ENCODE data around the gene TMEM154.

The TMEM154 gene

GRCh38 chr4:152616804-152617203 is 63.0 kb downstream of the TMEM154 start:
- TF ChIP-seq ZC3H10 (CRISPR knock-in tag; IDR thresholded peaks at IDR 0.05) = no peak
- TF ChIP-seq RARB (CRISPR knock-in tag; IDR thresholded peaks at IDR 0.05) = no peak
- no peak for TF ChIP-seq ZNF70 (CRISPR knock-in tag; IDR thresholded peaks at IDR 0.05)
- no peak for TF ChIP-seq PPARA (CRISPR knock-in tag; IDR thresholded peaks at IDR 0.05; ENCODE audit: borderline replicate concordance)
- no peak for TF ChIP-seq POU6F1 (CRISPR knock-in tag; IDR thresholded peaks at IDR 0.05; ENCODE audit: borderline replicate concordance, low read depth)
- TF ChIP-seq OSR1 (CRISPR knock-in tag; IDR thresholded peaks at IDR 0.05) = no peak
- TF ChIP-seq BACH2 (CRISPR knock-in tag; IDR thresholded peaks at IDR 0.05; ENCODE audit: borderline replicate concordance) = no peak
- no peak for TF ChIP-seq ZNF565 (CRISPR knock-in tag; conservative IDR thresholded peaks at IDR 0.05; ENCODE audit: low read depth)
- no peak for TF ChIP-seq SNAI2 (CRISPR knock-in tag; IDR thresholded peaks at IDR 0.05)
- ATAC-seq = no peak

DNA sequence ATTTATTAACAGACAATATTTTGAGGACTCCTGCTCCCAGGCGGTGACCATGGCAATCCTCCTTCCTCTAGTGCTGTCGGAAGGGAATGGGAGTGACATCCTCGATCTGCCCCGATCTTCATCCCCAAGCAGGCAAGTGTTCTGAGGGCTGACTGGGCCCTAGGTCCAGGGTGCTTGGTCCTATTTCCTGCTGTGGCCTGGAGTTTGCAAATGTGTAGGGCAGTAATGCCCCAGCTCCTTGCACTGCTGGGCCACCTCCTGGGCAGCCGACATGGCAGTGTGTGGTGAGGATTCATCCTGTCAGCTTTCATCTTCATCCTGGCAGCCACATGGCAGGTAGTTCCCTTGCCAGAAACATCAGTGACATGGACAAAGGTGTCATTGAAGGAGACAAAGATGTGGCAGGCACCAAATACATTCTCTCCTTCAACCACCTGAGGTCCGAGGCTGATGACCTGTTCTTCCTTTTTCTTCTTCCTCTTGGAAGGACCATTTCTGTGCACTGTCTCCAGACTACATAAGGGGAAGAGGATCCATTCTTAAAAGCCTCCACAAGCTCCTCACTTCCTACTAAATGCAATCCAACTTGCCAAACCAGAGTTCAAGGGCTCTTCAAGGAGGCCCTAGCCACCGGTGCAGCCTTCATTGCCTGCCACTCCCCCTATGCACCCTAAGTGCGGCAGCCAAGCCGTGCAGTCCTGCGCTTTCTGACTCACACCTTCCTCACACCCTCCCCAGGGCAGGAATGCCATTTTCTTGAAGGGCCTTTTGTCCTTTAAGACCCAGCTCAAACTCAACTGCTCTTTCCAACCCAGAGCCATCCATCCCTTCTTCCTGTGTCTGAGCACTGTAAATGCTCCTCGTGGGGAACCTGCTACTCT is 65.7 kb downstream of the TMEM154 start:
- no peak for ATAC-seq
- TF ChIP-seq RARB (CRISPR knock-in tag; IDR thresholded peaks at IDR 0.05) (no peak), PPARA (CRISPR knock-in tag; IDR thresholded peaks at IDR 0.05; ENCODE audit: borderline replicate concordance) (no peak), GLIS3 (CRISPR knock-in tag; IDR thresholded peaks at IDR 0.05) (no peak), CSDC2 (CRISPR knock-in tag; IDR thresholded peaks at IDR 0.05) (no peak), OSR1 (CRISPR knock-in tag; IDR thresholded peaks at IDR 0.05) (no peak), ZNF565 (CRISPR knock-in tag; conservative IDR thresholded peaks at IDR 0.05; ENCODE audit: low read depth) (no peak), BACH2 (CRISPR knock-in tag; IDR thresholded peaks at IDR 0.05; ENCODE audit: borderline replicate concordance) (no peak), TOX (CRISPR knock-in tag; IDR thresholded peaks at IDR 0.05; ENCODE audit: borderline replicate concordance) (no peak), ZNF70 (CRISPR knock-in tag; IDR thresholded peaks at IDR 0.05) (no peak), POU6F1 (CRISPR knock-in tag; IDR thresholded peaks at IDR 0.05; ENCODE audit: borderline replicate concordance, low read depth) (no peak), ZFP3 (CRISPR knock-in tag; IDR thresholded peaks at IDR 0.05) (no peak), ESRRG (CRISPR knock-in tag; IDR thresholded peaks at IDR 0.05) (no peak)
- TF ChIP-seq, protein P1, sequence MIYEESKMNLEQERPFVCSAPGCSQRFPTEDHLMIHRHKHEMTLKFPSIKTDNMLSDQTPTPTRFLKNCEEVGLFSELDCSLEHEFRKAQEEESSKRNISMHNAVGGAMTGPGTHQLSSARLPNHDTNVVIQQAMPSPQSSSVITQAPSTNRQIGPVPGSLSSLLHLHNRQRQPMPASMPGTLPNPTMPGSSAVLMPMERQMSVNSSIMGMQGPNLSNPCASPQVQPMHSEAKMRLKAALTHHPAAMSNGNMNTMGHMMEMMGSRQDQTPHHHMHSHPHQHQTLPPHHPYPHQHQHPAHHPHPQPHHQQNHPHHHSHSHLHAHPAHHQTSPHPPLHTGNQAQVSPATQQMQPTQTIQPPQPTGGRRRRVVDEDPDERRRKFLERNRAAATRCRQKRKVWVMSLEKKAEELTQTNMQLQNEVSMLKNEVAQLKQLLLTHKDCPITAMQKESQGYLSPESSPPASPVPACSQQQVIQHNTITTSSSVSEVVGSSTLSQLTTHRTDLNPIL (CRISPR knock-in tag; IDR thresholded peaks at IDR 0.05; ENCODE audit: low read depth) = no peak
- TF ChIP-seq, protein P2, sequence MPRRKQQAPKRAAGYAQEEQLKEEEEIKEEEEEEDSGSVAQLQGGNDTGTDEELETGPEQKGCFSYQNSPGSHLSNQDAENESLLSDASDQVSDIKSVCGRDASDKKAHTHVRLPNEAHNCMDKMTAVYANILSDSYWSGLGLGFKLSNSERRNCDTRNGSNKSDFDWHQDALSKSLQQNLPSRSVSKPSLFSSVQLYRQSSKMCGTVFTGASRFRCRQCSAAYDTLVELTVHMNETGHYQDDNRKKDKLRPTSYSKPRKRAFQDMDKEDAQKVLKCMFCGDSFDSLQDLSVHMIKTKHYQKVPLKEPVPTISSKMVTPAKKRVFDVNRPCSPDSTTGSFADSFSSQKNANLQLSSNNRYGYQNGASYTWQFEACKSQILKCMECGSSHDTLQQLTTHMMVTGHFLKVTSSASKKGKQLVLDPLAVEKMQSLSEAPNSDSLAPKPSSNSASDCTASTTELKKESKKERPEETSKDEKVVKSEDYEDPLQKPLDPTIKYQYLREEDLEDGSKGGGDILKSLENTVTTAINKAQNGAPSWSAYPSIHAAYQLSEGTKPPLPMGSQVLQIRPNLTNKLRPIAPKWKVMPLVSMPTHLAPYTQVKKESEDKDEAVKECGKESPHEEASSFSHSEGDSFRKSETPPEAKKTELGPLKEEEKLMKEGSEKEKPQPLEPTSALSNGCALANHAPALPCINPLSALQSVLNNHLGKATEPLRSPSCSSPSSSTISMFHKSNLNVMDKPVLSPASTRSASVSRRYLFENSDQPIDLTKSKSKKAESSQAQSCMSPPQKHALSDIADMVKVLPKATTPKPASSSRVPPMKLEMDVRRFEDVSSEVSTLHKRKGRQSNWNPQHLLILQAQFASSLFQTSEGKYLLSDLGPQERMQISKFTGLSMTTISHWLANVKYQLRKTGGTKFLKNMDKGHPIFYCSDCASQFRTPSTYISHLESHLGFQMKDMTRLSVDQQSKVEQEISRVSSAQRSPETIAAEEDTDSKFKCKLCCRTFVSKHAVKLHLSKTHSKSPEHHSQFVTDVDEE (CRISPR knock-in tag; IDR thresholded peaks at IDR 0.05) = no peak
- TF ChIP-seq, protein P3, sequence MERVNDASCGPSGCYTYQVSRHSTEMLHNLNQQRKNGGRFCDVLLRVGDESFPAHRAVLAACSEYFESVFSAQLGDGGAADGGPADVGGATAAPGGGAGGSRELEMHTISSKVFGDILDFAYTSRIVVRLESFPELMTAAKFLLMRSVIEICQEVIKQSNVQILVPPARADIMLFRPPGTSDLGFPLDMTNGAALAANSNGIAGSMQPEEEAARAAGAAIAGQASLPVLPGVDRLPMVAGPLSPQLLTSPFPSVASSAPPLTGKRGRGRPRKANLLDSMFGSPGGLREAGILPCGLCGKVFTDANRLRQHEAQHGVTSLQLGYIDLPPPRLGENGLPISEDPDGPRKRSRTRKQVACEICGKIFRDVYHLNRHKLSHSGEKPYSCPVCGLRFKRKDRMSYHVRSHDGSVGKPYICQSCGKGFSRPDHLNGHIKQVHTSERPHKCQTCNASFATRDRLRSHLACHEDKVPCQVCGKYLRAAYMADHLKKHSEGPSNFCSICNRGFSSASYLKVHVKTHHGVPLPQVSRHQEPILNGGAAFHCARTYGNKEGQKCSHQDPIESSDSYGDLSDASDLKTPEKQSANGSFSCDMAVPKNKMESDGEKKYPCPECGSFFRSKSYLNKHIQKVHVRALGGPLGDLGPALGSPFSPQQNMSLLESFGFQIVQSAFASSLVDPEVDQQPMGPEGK (CRISPR knock-in tag; IDR thresholded peaks at IDR 0.05; ENCODE audit: borderline replicate concordance) = no peak

GRCh38 chr4:152613351-152613750 is 66.4 kb downstream of the TMEM154 start:
- ATAC-seq = no peak
- TF ChIP-seq TCF4 (CRISPR knock-in tag; IDR thresholded peaks at IDR 0.05; ENCODE audit: borderline replicate concordance) = no peak
- no peak for TF ChIP-seq BACH2 (CRISPR knock-in tag; IDR thresholded peaks at IDR 0.05; ENCODE audit: borderline replicate concordance)
- no peak for TF ChIP-seq ARNTL (CRISPR knock-in tag; IDR thresholded peaks at IDR 0.05; ENCODE audit: borderline replicate concordance, low read depth)
- TF ChIP-seq ZFP3 (CRISPR knock-in tag; IDR thresholded peaks at IDR 0.05) = no peak
- TF ChIP-seq, protein P3 (CRISPR knock-in tag; IDR thresholded peaks at IDR 0.05; ENCODE audit: borderline replicate concordance) = no peak
- no peak for TF ChIP-seq SNAI2 (CRISPR knock-in tag; IDR thresholded peaks at IDR 0.05)
- TF ChIP-seq ISL1 (CRISPR knock-in tag; IDR thresholded peaks at IDR 0.05) = no peak
- TF ChIP-seq ZFP30 (CRISPR knock-in tag; IDR thresholded peaks at IDR 0.05) = no peak
- TF ChIP-seq ZNF565 (CRISPR knock-in tag; conservative IDR thresholded peaks at IDR 0.05; ENCODE audit: low read depth) = no peak
- no peak for TF ChIP-seq ESRRG (CRISPR knock-in tag; IDR thresholded peaks at IDR 0.05)
- TF ChIP-seq ZC3H10 (CRISPR knock-in tag; IDR thresholded peaks at IDR 0.05) = no peak
- TF ChIP-seq GLIS3 (CRISPR knock-in tag; IDR thresholded peaks at IDR 0.05) = no peak
- TF ChIP-seq, protein P2 (CRISPR knock-in tag; IDR thresholded peaks at IDR 0.05) = no peak
